CD14-positive monocyte (primary cell): ENCODE data around the gene CD4. TPM values are rescaled to one million over a fixed set of nuclear protein-coding genes. Genes with fewer than 3 reads are reported as not detected.

ENCODE experiments used
- DNase-seq, 3 donors: peaks; one replicate each; pipeline ENCODE4 v3.0.0-alpha.2; 2011 to 2022
- H2AFZ ChIP-seq: 2 replicates; pipeline ENCODE4 v1.6.0; 2012; ENCODE audit warnings: mild to moderate bottlenecking, low read depth, low read length, inconsistent platforms; ENCODE audit not compliant: insufficient read depth, poor library complexity, severe bottlenecking
- H3K27ac ChIP-seq, 2 donors: 1 replicate in 1 of 2; 2 replicates in 1 of 2; pipeline ENCODE4 v1.5.1; 2012 to 2013; ENCODE audit warnings: low read length in 2 of 2, control low read depth in 1 of 2, inconsistent platforms in 1 of 2, low read depth in 1 of 2, mild to moderate bottlenecking in 1 of 2
- H3K27me3 ChIP-seq, 2 donors: one replicate each; pipeline versions ENCODE4 v1.6.0 to v1.6.1; 2011 to 2013; ENCODE audit warnings: low read length in 2 of 2; ENCODE audit not compliant: control insufficient read depth in 2 of 2, insufficient read depth in 2 of 2
- H3K36me3 ChIP-seq, 2 donors: replicated peaks in 1 of 2; 1 replicate in 1 of 2; 2 replicates in 1 of 2; pipeline versions ENCODE4 v1.5.1 to v1.6.1; 2012 to 2013; ENCODE audit warnings: low read length in 2 of 2, control low read depth in 1 of 2, inconsistent platforms in 1 of 2, mild to moderate bottlenecking in 1 of 2; ENCODE audit not compliant: insufficient read depth in 2 of 2, control insufficient read depth in 1 of 2
- H3K4me1 ChIP-seq, 2 donors: 1 replicate in 1 of 2; 2 replicates in 1 of 2; pipeline versions ENCODE4 v1.5.1 to v1.6.1; 2012 to 2013; ENCODE audit warnings: low read length in 2 of 2, control low read depth in 1 of 2, inconsistent platforms in 1 of 2, mild to moderate bottlenecking in 1 of 2, moderate library complexity in 1 of 2; ENCODE audit not compliant: insufficient read depth in 2 of 2, control insufficient read depth in 1 of 2
- H3K4me2 ChIP-seq: replicated peaks from 2 replicates; pipeline ENCODE3; 2012; ENCODE audit warnings: low read length, moderate library complexity, mild to moderate bottlenecking; ENCODE audit not compliant: poor library complexity, severe bottlenecking; ENCODE audit errors: extremely low read depth
- H3K4me3 ChIP-seq, 3 experiments: fragments of 200-600 bp in 1 of 3; sonication (generic) in 1 of 3; replicated peaks in 1 of 3; 1 replicate in 2 of 3; 2 replicates in 1 of 3; pipeline ENCODE4 v1.5.1; 2011 to 2013; ENCODE audit warnings: low read length in 3 of 3, mild to moderate bottlenecking in 3 of 3, control low read depth in 2 of 3, low read depth in 2 of 3, inconsistent platforms in 1 of 3, moderate library complexity in 1 of 3
- H3K79me2 ChIP-seq: 2 replicates; pipeline ENCODE4 v1.6.0; 2012; ENCODE audit warnings: mild to moderate bottlenecking, control low read depth, inconsistent platforms, low read length, moderate library complexity; ENCODE audit not compliant: insufficient read depth
- H3K9ac ChIP-seq: 2 replicates; pipeline ENCODE4 v1.6.0; 2017; ENCODE audit warnings: low read length, mild to moderate bottlenecking; ENCODE audit not compliant: insufficient read depth, poor library complexity, severe bottlenecking
- H3K9me3 ChIP-seq, 2 donors: replicated peaks in 1 of 2; 1 replicate in 1 of 2; 2 replicates in 1 of 2; pipeline versions ENCODE4 v1.5.1 to v1.6.1; 2012 to 2013; ENCODE audit warnings: low read length in 2 of 2, control low read depth in 1 of 2; ENCODE audit not compliant: control insufficient read depth in 1 of 2, insufficient read depth in 1 of 2
- H4K20me1 ChIP-seq: 2 replicates; pipeline ENCODE4 v1.6.0; 2012; ENCODE audit warnings: mild to moderate bottlenecking, low read length, control low read depth, moderate library complexity; ENCODE audit not compliant: insufficient read depth
- H3K27ac Mint-ChIP-seq, 7 donors: one replicate each; pipeline ENCODE4 v1.8.0; 2020; ENCODE audit warnings: mild to moderate bottlenecking in 7 of 7, mixed read lengths in 7 of 7, moderate library complexity in 6 of 7, inconsistent platforms in 2 of 7
- H3K27me3 Mint-ChIP-seq, 3 donors: one replicate each; pipeline ENCODE4 v1.8.0; 2021 to 2022; ENCODE audit warnings: low read depth in 3 of 3, mild to moderate bottlenecking in 3 of 3, mixed read lengths in 3 of 3, moderate library complexity in 3 of 3, inconsistent platforms in 1 of 3
- H3K36me3 Mint-ChIP-seq, 2 donors: one replicate each; pipeline ENCODE4 v1.8.0; 2020; ENCODE audit warnings: mixed read lengths in 2 of 2, inconsistent platforms in 1 of 2, mild to moderate bottlenecking in 1 of 2
- H3K4me1 Mint-ChIP-seq: one replicate; pipeline ENCODE4 v1.8.0; 2020; ENCODE audit warnings: mild to moderate bottlenecking, mixed read lengths
- H3K4me3 Mint-ChIP-seq, 2 donors: one replicate each; pipeline ENCODE4 v1.8.0; 2020; ENCODE audit warnings: mild to moderate bottlenecking in 2 of 2, mixed read lengths in 2 of 2, moderate library complexity in 1 of 2
- H3K9me3 Mint-ChIP-seq, 7 donors: one replicate each; pipeline ENCODE4 v1.8.0; 2020 to 2022; ENCODE audit warnings: mixed read lengths in 7 of 7, mild to moderate bottlenecking in 6 of 7, moderate library complexity in 6 of 7, inconsistent platforms in 2 of 7
- WGBS: methylation state at CpG from one replicate; pipeline ENCODE4 v1.1.5; 2013; ENCODE audit warnings: missing lambda C conversion rate; ENCODE audit not compliant: insufficient coverage; 5-methylcytosine and 5-hydroxymethylcytosine counted together
- intact Hi-C, 2 donors: fragments of 100-400 bp; cut with micrococcal nuclease; formaldehyde crosslinking; loops; one replicate each; pipeline versions ENCODE4 v1.15.0 to v1.15.1; 2023
- polyA plus RNA-seq, 3 donors: library from polyadenylated mRNA; depleted of rRNA in 1 of 3; unstranded in 2 of 3; stranded (reverse) in 1 of 3; fragments of 300-500 nt in 2 of 3; fragments of >200 nt in 1 of 3; fragmentation: Illumina TruSeq in 2 of 3; gene quantifications; 1 replicate in 2 of 3; 2 replicates in 1 of 3; pipeline ENCODE4 v1.2.3, GENCODE V29; 2012 to 2021
- TF ChIP-seq, protein P1 (sequence below): fragments of 200-600 bp; IDR thresholded peaks from one replicate; pipeline ENCODE4 v1.8.0; 2022; ENCODE audit warnings: antibody characterized with exemption, mild to moderate bottlenecking

Gene CD4
- polyA plus RNA-seq, 3 donors = 261 to 371 (median 269) TPM

DNA sequence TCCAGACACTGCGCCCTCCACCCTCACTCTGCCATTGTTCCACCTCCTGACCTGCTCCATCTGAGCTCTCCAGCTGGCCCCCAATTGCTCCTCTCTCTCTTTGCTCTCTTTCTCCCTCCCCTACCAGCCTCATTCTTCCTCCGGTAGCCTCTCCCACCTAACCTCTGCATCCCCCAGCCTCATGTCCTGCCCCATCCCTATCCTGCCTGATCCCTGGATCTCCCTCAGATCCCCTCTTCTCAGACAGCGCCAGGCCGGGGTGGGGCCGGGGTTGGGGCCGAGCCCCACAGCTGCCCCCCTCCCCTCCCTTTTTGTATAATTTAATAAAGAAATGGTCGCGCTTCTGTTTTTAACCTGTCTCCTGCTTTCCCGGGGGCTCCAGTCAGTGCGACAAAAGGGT is 18.7 kb upstream of the CD4 start:
- H3K27me3 ChIP-seq = peaks cover 20 to 69% of the 10 kb centered on the region in 2 donors
- Mint-ChIP-seq H3K27ac (peak overlapping the region in 1 of 7 donors; percentile 50), H3K4me3 (peak overlapping the region in 1 of 2 donors; percentile 28)

DNA sequence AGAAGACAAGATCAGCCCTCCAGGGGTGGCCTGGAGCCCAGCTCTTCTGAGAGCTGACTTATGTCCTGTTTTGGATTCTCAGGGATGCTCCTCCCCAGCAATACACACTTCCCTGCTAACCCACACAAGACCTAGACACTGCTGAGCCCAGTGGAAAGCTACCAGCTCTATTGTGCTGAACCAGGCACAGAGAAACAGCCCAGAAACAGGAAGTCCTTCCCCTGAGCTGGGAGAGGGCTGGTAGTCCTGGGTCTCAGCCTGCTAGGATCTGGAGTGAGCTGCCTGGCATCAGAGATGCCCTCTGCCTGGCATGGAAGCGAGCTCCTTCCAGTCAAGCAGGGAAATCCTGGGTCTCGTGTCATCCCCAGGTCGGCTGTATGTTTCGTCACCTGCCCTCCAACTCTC is 18.2 kb upstream of the CD4 start:
- H3K36me3 Mint-ChIP-seq = peaks cover 8 to 21% of the 10 kb centered on the region in 2 donors
- intact Hi-C loops = no loop called here

More for the DNA sequence above, 18.7 kb upstream of the CD4 start:
- peaks cover 52% of the 10 kb centered on the region for H3K4me1 Mint-ChIP-seq
- WGBS = 100% methylated on average over 2 of the region's 10 CpGs
- H2AFZ ChIP-seq = no peak overlapping the region
- no peak for DNase-seq
- H3K27ac ChIP-seq = no peak overlapping the region
- peaks cover 8 to 21% of the 10 kb centered on the region in 2 donors for H3K36me3 Mint-ChIP-seq
- no peak overlapping the region for H3K9ac ChIP-seq
- H3K9me3 Mint-ChIP-seq = peaks cover 0 to 9% (median 5%) of the 10 kb centered on the region in 7 donors
- intact Hi-C loops = no loop called here
- no peak overlapping the region for H3K4me2 ChIP-seq
- peaks cover 60 to 82% (median 78%) of the 10 kb centered on the region in 3 donors for H3K27me3 Mint-ChIP-seq
- H3K4me3 ChIP-seq = no peak overlapping the region
- TF ChIP-seq, protein P1, sequence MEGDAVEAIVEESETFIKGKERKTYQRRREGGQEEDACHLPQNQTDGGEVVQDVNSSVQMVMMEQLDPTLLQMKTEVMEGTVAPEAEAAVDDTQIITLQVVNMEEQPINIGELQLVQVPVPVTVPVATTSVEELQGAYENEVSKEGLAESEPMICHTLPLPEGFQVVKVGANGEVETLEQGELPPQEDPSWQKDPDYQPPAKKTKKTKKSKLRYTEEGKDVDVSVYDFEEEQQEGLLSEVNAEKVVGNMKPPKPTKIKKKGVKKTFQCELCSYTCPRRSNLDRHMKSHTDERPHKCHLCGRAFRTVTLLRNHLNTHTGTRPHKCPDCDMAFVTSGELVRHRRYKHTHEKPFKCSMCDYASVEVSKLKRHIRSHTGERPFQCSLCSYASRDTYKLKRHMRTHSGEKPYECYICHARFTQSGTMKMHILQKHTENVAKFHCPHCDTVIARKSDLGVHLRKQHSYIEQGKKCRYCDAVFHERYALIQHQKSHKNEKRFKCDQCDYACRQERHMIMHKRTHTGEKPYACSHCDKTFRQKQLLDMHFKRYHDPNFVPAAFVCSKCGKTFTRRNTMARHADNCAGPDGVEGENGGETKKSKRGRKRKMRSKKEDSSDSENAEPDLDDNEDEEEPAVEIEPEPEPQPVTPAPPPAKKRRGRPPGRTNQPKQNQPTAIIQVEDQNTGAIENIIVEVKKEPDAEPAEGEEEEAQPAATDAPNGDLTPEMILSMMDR = no peak
- peaks cover 33 to 54% of the 10 kb centered on the region in 2 donors for H3K4me1 ChIP-seq
- no peaks in the 10 kb centered on the region for H3K79me2 ChIP-seq
- peaks cover 0 to 17% of the 10 kb centered on the region in 2 donors for H3K9me3 ChIP-seq
- no peaks in the 10 kb centered on the region for H4K20me1 ChIP-seq
- no peaks in the 10 kb centered on the region for H3K36me3 ChIP-seq

More for the DNA sequence above, 18.2 kb upstream of the CD4 start:
- Histone ChIP-seq H2AFZ (no peak overlapping the region), H3K27ac (no peak overlapping the region), H3K4me2 (no peak overlapping the region), H4K20me1 (no peaks in the 10 kb centered on the region), H3K36me3 (no peaks in the 10 kb centered on the region), H3K79me2 (no peaks in the 10 kb centered on the region), H3K4me1 (peaks cover 28 to 49% of the 10 kb centered on the region in 2 donors), H3K9me3 (peaks cover 0 to 17% of the 10 kb centered on the region in 2 donors), H3K4me3 (no peak overlapping the region), H3K27me3 (peaks cover 18 to 68% of the 10 kb centered on the region in 2 donors), H3K9ac (no peak overlapping the region)
- DNase-seq = peak in 2 of 3 donors; percentile 32 to 44
- Mint-ChIP-seq H3K27ac (peak overlapping the region in 1 of 7 donors; percentile 41), H3K4me1 (peaks cover 48% of the 10 kb centered on the region), H3K4me3 (peak overlapping the region in 1 of 2 donors; percentile 28), H3K27me3 (peaks cover 57 to 81% (median 78%) of the 10 kb centered on the region in 3 donors), H3K9me3 (peaks cover 0 to 8% (median 4%) of the 10 kb centered on the region in 7 donors)
- TF ChIP-seq, protein P1 = no peak
- 53% methylated on average over 3 of the region's 4 CpGs for WGBS
